ENCODE data around the gene DYRK1B. TPM values are rescaled to one million over a fixed set of nuclear protein-coding genes. Genes with fewer than 3 reads are reported as not detected.

The DYRK1B gene
- polyA plus RNA-seq, 1 donor from 2014 or later: 11.3 TPM

GRCh38 chr19:39843919-39844793 is 10.2 kb upstream of the DYRK1B start:
- no peaks in the 10 kb centered on the region for H3K27me3 ChIP-seq (ENCODE audit: insufficient read depth, low read depth, low read length)
- no peaks in the 10 kb centered on the region for H3K9me2 ChIP-seq (ENCODE audit: insufficient read depth, low read length)
- H3K9ac ChIP-seq (ENCODE audit: low read length): no peak overlapping the region
- H3F3A ChIP-seq (ENCODE audit: insufficient read depth, low read length, poor library complexity, severe bottlenecking): no peaks in the 10 kb centered on the region
- no peaks in the 10 kb centered on the region for H3K9me3 ChIP-seq (ENCODE audit: low read length)
- no peak overlapping the region for H3K27ac ChIP-seq (ENCODE audit: low read length)
- H3K4me2 ChIP-seq (ENCODE audit: low read length): no peak overlapping the region
- no peak overlapping the region for H2AFZ ChIP-seq (ENCODE audit: low read depth, low read length)
- H4K20me1 ChIP-seq (ENCODE audit: insufficient read depth): no peaks in the 10 kb centered on the region
- H3K4me3 ChIP-seq (ENCODE audit: low read length): peak overlapping the region; percentile 95
- H3K79me2 ChIP-seq (replicated peaks; ENCODE audit: insufficient read depth, low read length): peaks cover 33% of the 10 kb centered on the region
- TF ChIP-seq REST (IDR thresholded peaks at IDR 0.05; ENCODE audit: borderline replicate concordance) (no peak), SMC3 (conservative IDR thresholded peaks at IDR 0.05; ENCODE audit: poor library complexity) (peak; percentile 53), RAD21 (conservative IDR thresholded peaks at IDR 0.05) (peak; percentile 64), CTCF (IDR thresholded peaks at IDR 0.05; ENCODE audit: poor library complexity, severe bottlenecking) (peak; percentile 75)
- no peaks in the 10 kb centered on the region for H3K36me3 ChIP-seq (ENCODE audit: insufficient read depth, low read length)

- H3K27ac ChIP-seq (ENCODE audit: low read length): no peak overlapping the region
These were observed 8.9 kb upstream of the DYRK1B start for GRCh38 chr19:39842693-39843435.

More at GRCh38 chr19:39842693-39843435, 8.9 kb upstream of the DYRK1B start:
- no peaks in the 10 kb centered on the region for H3K9me2 ChIP-seq (ENCODE audit: insufficient read depth, low read length)
- H3K27me3 ChIP-seq (ENCODE audit: insufficient read depth, low read depth, low read length): no peaks in the 10 kb centered on the region
- no peaks in the 10 kb centered on the region for H3K9me3 ChIP-seq (ENCODE audit: low read length)
- H4K20me1 ChIP-seq (ENCODE audit: insufficient read depth): no peaks in the 10 kb centered on the region
- H3K36me3 ChIP-seq (ENCODE audit: insufficient read depth, low read length): no peaks in the 10 kb centered on the region
- H3F3A ChIP-seq (ENCODE audit: insufficient read depth, low read length, poor library complexity, severe bottlenecking): no peaks in the 10 kb centered on the region
- H3K9ac ChIP-seq (ENCODE audit: low read length): no peak overlapping the region
- H3K79me2 ChIP-seq (replicated peaks; ENCODE audit: insufficient read depth, low read length): peaks cover 33% of the 10 kb centered on the region
- TF ChIP-seq REST (IDR thresholded peaks at IDR 0.05; ENCODE audit: borderline replicate concordance) (no peak), EZH2 (IDR thresholded peaks at IDR 0.05; ENCODE audit: borderline replicate concordance, insufficient read depth, low read length, poor library complexity, severe bottlenecking) (no peak), CTCF (IDR thresholded peaks at IDR 0.05; ENCODE audit: poor library complexity, severe bottlenecking) (no peak), RAD21 (conservative IDR thresholded peaks at IDR 0.05) (no peak), TAF1 (IDR thresholded peaks at IDR 0.05; ENCODE audit: low read depth) (no peak)
- no peak overlapping the region for H3K4me3 ChIP-seq (ENCODE audit: low read length)
- H3K4me2 ChIP-seq (ENCODE audit: low read length): no peak overlapping the region
- H2AFZ ChIP-seq (ENCODE audit: low read depth, low read length): no peak overlapping the region
